ENCODE data around the gene ZBTB39.
A peak's percentile ranks its signal among the peaks of the same experiment; 100 is the strongest.
"Not testable (repeated sequence)": the region's sequence is repeated elsewhere in the genome, so short reads cannot be mapped to it uniquely, and the experiment has no call there.

ZBTB39 gene

GRCh38 chr12:56978397-56979138, 27.8 kb downstream of the ZBTB39 start:
- no peak for DNase-seq

GRCh38 chr12:56977361-56977760, 29.0 kb downstream of the ZBTB39 start:
- DNase-seq: not testable (repeated sequence)

GRCh38 chr12:56974224-56974623, 32.1 kb downstream of the ZBTB39 start:
- DNase-seq: not testable (repeated sequence)

- not testable (repeated sequence) for DNase-seq
Observed at GRCh38 chr12:56968910-56969309, 37.4 kb downstream of the ZBTB39 start.

GRCh38 chr12:56965997-56966642, 40.2 kb downstream of the ZBTB39 start:
- peak; percentile 8 for DNase-seq

- DNase-seq: not testable (repeated sequence)
Observed at GRCh38 chr12:56965124-56965523, 41.2 kb downstream of the ZBTB39 start.

GRCh38 chr12:56963557-56963956, 42.8 kb downstream of the ZBTB39 start:
- not testable (repeated sequence) for DNase-seq

GRCh38 chr12:56962247-56962646, 44.1 kb downstream of the ZBTB39 start:
- DNase-seq: not testable (repeated sequence)

- DNase-seq: no peak
Observed at GRCh38 chr12:56958422-56958821, 47.9 kb downstream of the ZBTB39 start.

- DNase-seq: no peak
Observed at GRCh38 chr12:56957229-56958052, 48.9 kb downstream of the ZBTB39 start, which contains the start of gene RDH16. Gene RDH16 (minus strand): TSS chr12:56957608. CDS start chr12:56957462, 146 bp downstream.

- no peak for DNase-seq
Observed at GRCh38 chr12:56955631-56956256, 50.6 kb downstream of the ZBTB39 start.

- no peak for DNase-seq
Observed at GRCh38 chr12:56954958-56955355, 51.4 kb downstream of the ZBTB39 start.

- DNase-seq: no peak
Observed at GRCh38 chr12:56954057-56954957, 52.0 kb downstream of the ZBTB39 start.

GRCh38 chr12:56953314-56953713, 53.0 kb downstream of the ZBTB39 start:
- no peak for DNase-seq

GRCh38 chr12:56951582-56952339, 54.6 kb downstream of the ZBTB39 start:
- no peak for DNase-seq

- no peak for DNase-seq
Observed at GRCh38 chr12:56948881-56949280, 57.5 kb downstream of the ZBTB39 start.
